Cardiac muscle cell (in vitro differentiated cells and primary cell): ENCODE data around the gene MRPL38. TPM values are rescaled to one million over a fixed set of nuclear protein-coding genes. Genes with fewer than 3 reads are reported as not detected.
A peak's percentile ranks its signal among the peaks of the same experiment; 100 is the strongest.

Source experiments
- DNase-seq, 2 donors: peaks; one replicate each; pipeline versions ENCODE4 v3.0.0 to v3.0.0-alpha.2; 2010 to 2017; ENCODE audit warnings: low read depth in 1 of 2, low spot score in 1 of 2
- H3K27ac ChIP-seq: fragments of 200-600 bp; sonication (generic); 2 replicates; pipeline ENCODE4 v1.5.1; 2016
- H3K27me3 ChIP-seq: fragments of 200-600 bp; sonication (generic); 2 replicates; pipeline ENCODE4 v1.6.0; 2016; ENCODE audit warnings: control low read depth
- H3K36me3 ChIP-seq: fragments of 200-600 bp; sonication (generic); 2 replicates; pipeline ENCODE4 v1.5.1; 2016; ENCODE audit warnings: control low read depth
- H3K4me1 ChIP-seq: fragments of 200-600 bp; sonication (generic); 2 replicates; pipeline ENCODE4 v1.8.1; 2017; ENCODE audit warnings: low read depth, mild to moderate bottlenecking, mixed run types
- H3K4me3 ChIP-seq: fragments of 200-600 bp; sonication (generic); 2 replicates; pipeline ENCODE4 v1.5.1; 2016; ENCODE audit warnings: mild to moderate bottlenecking
- H3K9me3 ChIP-seq: fragments of 200-600 bp; sonication (generic); 2 replicates; pipeline ENCODE4 v1.5.1; 2017; ENCODE audit warnings: low read depth, mild to moderate bottlenecking, control low read depth
- CTCF ChIP-seq: IDR thresholded peaks from 2 replicates; pipeline ENCODE4 v1.5.1; 2012; ENCODE audit warnings: low read depth, mild to moderate bottlenecking, low read length
- polyA plus RNA-seq: library from polyadenylated mRNA; unstranded; fragments of >200 nt; fragmentation: Nextera tagmentation; extraction: Ambion mirVana; gene quantifications from 2 replicates; pipeline ENCODE4 v1.2.1, GENCODE V29; 2016
- total RNA-seq: library from RNA; depleted of rRNA; stranded (reverse); fragments of >200 nt; gene quantifications from 2 replicates; pipeline ENCODE4 v1.2.3, GENCODE V29; 2016

Gene MRPL38
- total RNA-seq (63.9 and 68.0 TPM in 2 replicates), polyA plus RNA-seq (222 and 227 TPM in 2 replicates)

GRCh38 chr17:75904749-75905521 is at the start of gene MRPL38:
Gene MRPL38 (minus strand): TSS chr17:75904884. CDS start chr17:75904875, 9 bp downstream.
- Histone ChIP-seq H3K4me3 (peak within 1 kb of the TSS; percentile 68), H3K27ac (peak within 1 kb of the TSS; percentile 88), H3K36me3 (peaks cover 15% of the 10 kb centered on the region), H3K27me3 (no peaks in the 10 kb centered on the region), H3K4me1 (peaks cover 6% of the 10 kb centered on the region), H3K9me3 (no peaks in the 10 kb centered on the region)
- peak; percentile 83 for TF ChIP-seq CTCF
- DNase-seq, result peak; percentile 95 to 97

- DNase-seq, result peak in 1 of 2 donors; percentile 48
- Histone ChIP-seq H3K27ac (no peak overlapping the region), H3K4me3 (no peak overlapping the region), H3K27me3 (no peaks in the 10 kb centered on the region), H3K4me1 (no peaks in the 10 kb centered on the region), H3K9me3 (no peaks in the 10 kb centered on the region), H3K36me3 (peaks cover 73% of the 10 kb centered on the region)
- no peak for TF ChIP-seq CTCF
Observed at GRCh38 chr17:75950855-75951554, 46.3 kb upstream of the MRPL38 start.

GRCh38 chr17:75950421-75950820 is 45.7 kb upstream of the MRPL38 start:
- H3K36me3 ChIP-seq, result peaks cover 73% of the 10 kb centered on the region
- TF ChIP-seq CTCF, result no peak
- no peaks in the 10 kb centered on the region for H3K9me3 ChIP-seq
- H3K4me3 ChIP-seq, result no peak overlapping the region
- H3K27me3 ChIP-seq, result no peaks in the 10 kb centered on the region
- no peaks in the 10 kb centered on the region for H3K4me1 ChIP-seq
- DNase-seq, result no peak
- no peak overlapping the region for H3K27ac ChIP-seq

- no peak for TF ChIP-seq CTCF
- peaks cover 37% of the 10 kb centered on the region for H3K36me3 ChIP-seq
- no peaks in the 10 kb centered on the region for H3K9me3 ChIP-seq
- H3K4me3 ChIP-seq, result no peak overlapping the region
- H3K27me3 ChIP-seq, result no peaks in the 10 kb centered on the region
- no peak for DNase-seq
- H3K4me1 ChIP-seq, result peaks cover 3% of the 10 kb centered on the region
- H3K27ac ChIP-seq, result no peak overlapping the region
Observed at GRCh38 chr17:75945211-75945610, 40.5 kb upstream of the MRPL38 start.

GRCh38 chr17:75943491-75943890 is 38.8 kb upstream of the MRPL38 start:
- Histone ChIP-seq H3K36me3 (peaks cover 23% of the 10 kb centered on the region), H3K9me3 (no peaks in the 10 kb centered on the region), H3K27ac (peak overlapping the region; percentile 9), H3K27me3 (no peaks in the 10 kb centered on the region), H3K4me3 (no peak overlapping the region), H3K4me1 (peaks cover 3% of the 10 kb centered on the region)
- TF ChIP-seq CTCF, result no peak
- no peak for DNase-seq
